Measurements from ENCODE around the gene PCDH17.

Gene PCDH17

DNA sequence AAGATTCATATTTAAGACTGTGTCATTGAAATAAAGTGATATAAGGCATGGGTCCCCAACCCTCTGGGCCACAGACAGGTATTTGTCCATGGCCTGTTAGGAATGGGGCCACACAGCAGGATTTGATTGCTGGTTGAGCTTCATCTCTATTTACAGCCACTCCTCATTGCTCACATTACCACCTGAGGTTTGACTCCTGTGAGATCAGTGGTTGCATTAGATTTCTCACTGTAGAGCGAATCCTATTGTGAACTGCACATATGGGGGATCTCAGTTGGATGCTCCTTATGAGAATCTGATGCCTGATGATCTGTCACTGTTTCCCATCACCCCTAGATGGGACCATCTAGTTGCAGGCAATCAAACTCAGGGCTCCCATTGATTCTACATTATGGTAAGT is 132.1 kb downstream of the PCDH17 start:
- no peak overlapping the region for H2BK5ac ChIP-seq (ENCODE audit: low read depth, low read length, poor library complexity, severe bottlenecking)
- no peak overlapping the region for H3K9ac ChIP-seq (ENCODE audit: low read length)
- no peak overlapping the region for H3K18ac ChIP-seq (ENCODE audit: low read depth in 1 of 2, low read length in 2 of 2)
- no peak overlapping the region for H3K23ac ChIP-seq (ENCODE audit: low read length in 2 of 2)
- no peak overlapping the region for H2AK5ac ChIP-seq (ENCODE audit: low read length, severe bottlenecking)
- H4K91ac ChIP-seq (ENCODE audit: low read length): no peak overlapping the region
- no peaks in the 10 kb centered on the region for H3K4me1 ChIP-seq (ENCODE audit: control insufficient read depth, insufficient read depth, low read depth, low read length)
- H2BK15ac ChIP-seq (ENCODE audit: low read depth, poor library complexity, severe bottlenecking): no peak overlapping the region
- no peak overlapping the region for H2BK12ac ChIP-seq (ENCODE audit: low read length in 2 of 2)
- no peaks in the 10 kb centered on the region for H3K9me3 ChIP-seq (ENCODE audit: control insufficient read depth, low read length)
- no peaks in the 10 kb centered on the region for H3K79me1 ChIP-seq (replicated peaks; ENCODE audit: low read length, poor library complexity, severe bottlenecking)
- H2BK120ac ChIP-seq (ENCODE audit: low read depth, low read length): no peak overlapping the region
- no peak overlapping the region for H3K4ac ChIP-seq (ENCODE audit: low read depth in 1 of 2, low read length in 2 of 2)
- no peak overlapping the region for H3K14ac ChIP-seq (ENCODE audit: low read length in 2 of 2)
- H3K4me2 ChIP-seq (ENCODE audit: low read length, poor library complexity, severe bottlenecking): no peak overlapping the region
- H3K27me3 ChIP-seq (ENCODE audit: control insufficient read depth in 1 of 2, insufficient read depth in 1 of 2, low read length in 2 of 2): no peaks in the 10 kb centered on the region
- WGBS: 63% methylated on average over 1 of the region's 1 CpG
- H3K27ac ChIP-seq (ENCODE audit: low read length, poor library complexity, severe bottlenecking): no peak overlapping the region
- no peak for DNase-seq
- H3K36me3 ChIP-seq (ENCODE audit: control insufficient read depth in 1 of 2, insufficient read depth in 2 of 2, low read depth in 1 of 2, low read length in 2 of 2): no peaks in the 10 kb centered on the region
- no peak overlapping the region for H2AFZ ChIP-seq (ENCODE audit: low read depth, low read length)
- H3K4me3 ChIP-seq (ENCODE audit: insufficient read depth in 1 of 2, low read depth in 1 of 2, low read length in 2 of 2): no peak overlapping the region
- H4K8ac ChIP-seq (ENCODE audit: low read length): no peak overlapping the region
